ENCODE measurements around the gene HAUS3.
A peak's percentile ranks its signal among the peaks of the same experiment; 100 is the strongest.
"Not testable (repeated sequence)": the region's sequence is repeated elsewhere in the genome, so short reads cannot be mapped to it uniquely, and the experiment has no call there.

HAUS3 gene

GRCh38 chr4:2245787-2246275 lies 3.9 kb upstream of the HAUS3 start:
- no peaks in the 10 kb centered on the region for H3K9me3 ChIP-seq (ENCODE audit: control insufficient read depth in 5 of 5, low read length in 5 of 5)
- no peaks in the 10 kb centered on the region for H3K27me3 ChIP-seq (ENCODE audit: control insufficient read depth in 5 of 5, insufficient read depth in 4 of 5, low read length in 5 of 5)
- H3K4me1 ChIP-seq (ENCODE audit: control insufficient read depth in 5 of 5, insufficient read depth in 5 of 5, low read length in 5 of 5), result peaks cover 6 to 43% (median 31%) of the 10 kb centered on the region in 5 donors
- peaks cover 0 to 42% (median 31%) of the 10 kb centered on the region in 5 donors for H3K36me3 ChIP-seq (ENCODE audit: control insufficient read depth in 5 of 5, insufficient read depth in 5 of 5, low read length in 5 of 5)
- no peak overlapping the region for H3K4me3 ChIP-seq (ENCODE audit: low read depth in 1 of 5, low read length in 5 of 5)
- H3K27ac ChIP-seq (ENCODE audit: low read depth, low read length), result no peak overlapping the region
- peak overlapping the region in 1 of 5 donors; percentile 17 for H3K9ac ChIP-seq (ENCODE audit: low read length in 5 of 5)

- H3K27me3 ChIP-seq (ENCODE audit: control insufficient read depth in 5 of 5, insufficient read depth in 4 of 5, low read length in 5 of 5), result no peaks in the 10 kb centered on the region
- H3K36me3 ChIP-seq (ENCODE audit: control insufficient read depth in 5 of 5, insufficient read depth in 5 of 5, low read length in 5 of 5), result peaks cover 0 to 36% (median 25%) of the 10 kb centered on the region in 5 donors
- H3K9ac ChIP-seq (ENCODE audit: low read length in 5 of 5), result peak overlapping the region in 2 of 5 donors; percentile 2 to 17
- peak overlapping the region; percentile 24 for H3K27ac ChIP-seq (ENCODE audit: low read depth, low read length)
- peaks cover 10 to 49% (median 37%) of the 10 kb centered on the region in 5 donors for H3K4me1 ChIP-seq (ENCODE audit: control insufficient read depth in 5 of 5, insufficient read depth in 5 of 5, low read length in 5 of 5)
- no peak overlapping the region for H3K4me3 ChIP-seq (ENCODE audit: low read depth in 1 of 5, low read length in 5 of 5)
- H3K9me3 ChIP-seq (ENCODE audit: control insufficient read depth in 5 of 5, low read length in 5 of 5), result no peaks in the 10 kb centered on the region
Observed at GRCh38 chr4:2245057-2245786, 3.3 kb upstream of the HAUS3 start.

DNA sequence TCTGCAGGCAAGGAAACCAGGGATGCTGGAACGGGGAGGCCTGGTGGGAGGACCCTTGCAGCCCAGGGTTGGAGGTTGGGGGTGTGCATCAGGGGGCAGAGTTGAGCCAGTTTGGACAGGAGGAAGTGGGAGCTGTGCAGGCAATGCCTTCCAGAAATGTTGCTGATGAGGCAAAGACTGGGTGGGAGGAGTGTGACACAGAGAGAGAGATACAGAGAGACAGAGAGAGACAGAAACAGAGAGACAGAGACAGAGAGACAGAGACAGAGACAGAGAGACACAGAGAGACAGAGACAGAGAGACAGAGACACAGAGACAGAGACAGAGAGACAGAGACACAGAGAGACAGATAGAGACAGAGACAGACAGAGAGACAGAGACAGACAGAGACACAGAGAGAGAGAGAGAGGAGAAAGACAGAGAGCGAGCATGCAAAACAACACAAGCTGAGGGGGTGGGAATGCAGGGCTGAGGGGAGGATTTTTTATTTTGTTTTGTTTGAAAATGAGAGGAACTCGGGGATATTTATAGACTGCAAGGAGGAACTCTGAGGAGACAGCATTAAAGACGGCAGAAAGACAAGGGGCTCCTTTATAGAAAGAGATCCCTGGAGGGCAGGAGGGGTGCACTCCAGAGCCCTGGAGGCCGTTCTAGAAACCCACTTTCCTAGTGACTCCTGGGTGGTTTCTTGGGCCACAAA lies 1.9 kb upstream of the HAUS3 start:
- H3K36me3 ChIP-seq (ENCODE audit: control insufficient read depth in 5 of 5, insufficient read depth in 5 of 5, low read length in 5 of 5), result peaks cover 0 to 22% (median 13%) of the 10 kb centered on the region in 5 donors
- peak overlapping the region; percentile 40 for H3K27ac ChIP-seq (ENCODE audit: low read depth, low read length)
- no peaks in the 10 kb centered on the region for H3K9me3 ChIP-seq (ENCODE audit: control insufficient read depth in 5 of 5, low read length in 5 of 5)
- peaks cover 12 to 61% (median 51%) of the 10 kb centered on the region in 5 donors for H3K4me1 ChIP-seq (ENCODE audit: control insufficient read depth in 5 of 5, insufficient read depth in 5 of 5, low read length in 5 of 5)
- H3K27me3 ChIP-seq (ENCODE audit: control insufficient read depth in 5 of 5, insufficient read depth in 4 of 5, low read length in 5 of 5), result no peaks in the 10 kb centered on the region
- H3K4me3 ChIP-seq (ENCODE audit: low read depth in 1 of 5, low read length in 5 of 5), result peak overlapping the region in 1 of 5 donors; percentile 9
- H3K9ac ChIP-seq (ENCODE audit: low read length in 5 of 5), result no peak overlapping the region

GRCh38 chr4:2241003-2241402 lies 918 bp downstream of the HAUS3 start:
- no peaks in the 10 kb centered on the region for H3K9me3 ChIP-seq (ENCODE audit: control insufficient read depth in 5 of 5, low read length in 5 of 5)
- peak overlapping the region; percentile 75 to 95 (median 91) for H3K9ac ChIP-seq (ENCODE audit: low read length in 5 of 5)
- H3K27me3 ChIP-seq (ENCODE audit: control insufficient read depth in 5 of 5, insufficient read depth in 4 of 5, low read length in 5 of 5), result no peaks in the 10 kb centered on the region
- H3K36me3 ChIP-seq (ENCODE audit: control insufficient read depth in 5 of 5, insufficient read depth in 5 of 5, low read length in 5 of 5), result peaks cover 2 to 11% (median 5%) of the 10 kb centered on the region in 5 donors
- H3K4me3 ChIP-seq (ENCODE audit: low read depth in 1 of 5, low read length in 5 of 5), result peak overlapping the region; percentile 78 to 91 (median 82)
- peaks cover 12 to 67% (median 53%) of the 10 kb centered on the region in 5 donors for H3K4me1 ChIP-seq (ENCODE audit: control insufficient read depth in 5 of 5, insufficient read depth in 5 of 5, low read length in 5 of 5)
- H3K27ac ChIP-seq (ENCODE audit: low read depth, low read length), result peak overlapping the region; percentile 46

DNA sequence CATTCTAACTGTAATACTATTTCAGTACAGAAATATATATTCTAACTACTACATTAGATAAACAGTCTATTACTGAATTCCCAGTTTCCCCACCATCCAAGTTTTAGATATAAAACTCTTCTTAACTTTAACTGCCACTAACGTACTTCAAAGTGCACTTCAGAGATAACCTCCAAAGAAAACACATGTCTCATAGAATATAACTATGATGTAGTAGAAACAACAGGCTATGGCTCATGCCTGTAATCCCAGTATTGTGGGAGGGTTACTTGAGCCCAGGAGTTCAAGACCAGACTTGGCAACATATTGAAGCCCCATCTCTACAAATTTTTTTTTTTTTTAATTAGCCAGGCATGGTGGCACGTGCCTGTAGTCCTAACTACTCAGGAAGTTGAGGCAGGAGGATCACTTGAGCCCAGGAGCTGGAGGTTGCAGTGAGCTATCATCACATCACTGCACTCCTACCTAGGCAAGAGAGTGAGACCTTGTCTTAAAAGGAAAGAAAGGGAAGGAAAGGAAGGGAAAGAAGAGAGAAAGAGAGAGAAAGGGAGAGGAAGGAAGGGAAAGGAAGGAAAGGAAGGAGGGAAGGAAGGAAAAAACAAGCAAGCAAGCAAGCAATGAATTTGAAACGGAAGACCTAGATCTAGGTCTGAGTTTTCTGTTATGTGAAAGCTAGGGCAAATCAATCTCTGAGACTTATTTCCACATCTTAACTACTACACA lies 4.8 kb downstream of the HAUS3 start:
- Histone ChIP-seq H3K9me3 (ENCODE audit: control insufficient read depth in 5 of 5, low read length in 5 of 5) (no peaks in the 10 kb centered on the region), H3K9ac (ENCODE audit: low read length in 5 of 5) (peak overlapping the region in 2 of 5 donors; percentile 32 to 40), H3K36me3 (ENCODE audit: control insufficient read depth in 5 of 5, insufficient read depth in 5 of 5, low read length in 5 of 5) (peaks cover 17 to 21% (median 18%) of the 10 kb centered on the region in 5 donors), H3K4me1 (ENCODE audit: control insufficient read depth in 5 of 5, insufficient read depth in 5 of 5, low read length in 5 of 5) (peaks cover 10 to 37% (median 36%) of the 10 kb centered on the region in 5 donors), H3K4me3 (ENCODE audit: low read depth in 1 of 5, low read length in 5 of 5) (no peak overlapping the region), H3K27ac (ENCODE audit: low read depth, low read length) (no peak overlapping the region), H3K27me3 (ENCODE audit: control insufficient read depth in 5 of 5, insufficient read depth in 4 of 5, low read length in 5 of 5) (no peaks in the 10 kb centered on the region)

- H3K36me3 ChIP-seq (ENCODE audit: control insufficient read depth in 5 of 5, insufficient read depth in 5 of 5, low read length in 5 of 5), result peaks cover 15 to 28% (median 21%) of the 10 kb centered on the region in 5 donors
- no peak overlapping the region for H3K27ac ChIP-seq (ENCODE audit: low read depth, low read length)
- H3K4me1 ChIP-seq (ENCODE audit: control insufficient read depth in 5 of 5, insufficient read depth in 5 of 5, low read length in 5 of 5), result peaks cover 0 to 5% (median 0%) of the 10 kb centered on the region in 5 donors
- H3K9ac ChIP-seq (ENCODE audit: low read length in 5 of 5), result no peak overlapping the region
- no peak overlapping the region for H3K4me3 ChIP-seq (ENCODE audit: low read depth in 1 of 5, low read length in 5 of 5)
- H3K27me3 ChIP-seq (ENCODE audit: control insufficient read depth in 5 of 5, insufficient read depth in 4 of 5, low read length in 5 of 5), result no peaks in the 10 kb centered on the region
- no peaks in the 10 kb centered on the region for H3K9me3 ChIP-seq (ENCODE audit: control insufficient read depth in 5 of 5, low read length in 5 of 5)
Observed at GRCh38 chr4:2231082-2231481, 10.8 kb downstream of the HAUS3 start.

- H3K4me3 ChIP-seq (ENCODE audit: low read depth in 1 of 5, low read length in 5 of 5), result no peak overlapping the region
- peaks cover 4 to 28% (median 14%) of the 10 kb centered on the region in 5 donors for H3K36me3 ChIP-seq (ENCODE audit: control insufficient read depth in 5 of 5, insufficient read depth in 5 of 5, low read length in 5 of 5)
Observed at GRCh38 chr4:2226261-2226660, 15.7 kb downstream of the HAUS3 start.

DNA sequence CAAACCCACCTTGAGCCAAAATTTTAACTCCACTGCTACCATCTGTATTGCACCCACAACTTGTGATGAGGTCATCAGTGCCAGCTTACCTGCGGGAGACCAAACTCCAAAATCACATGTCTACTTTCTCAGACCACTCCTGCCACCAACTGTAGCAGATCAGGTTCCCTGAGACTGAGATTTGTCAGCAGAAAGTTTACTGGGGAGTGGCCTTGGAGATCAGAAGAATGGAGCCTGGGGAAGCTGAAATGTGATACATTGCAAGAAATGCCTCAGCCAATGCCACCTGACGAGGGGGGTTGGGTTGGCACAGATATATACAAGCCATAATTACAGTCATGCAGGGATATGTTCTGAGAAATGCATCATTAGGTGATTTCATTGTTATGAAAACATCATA lies 19.1 kb downstream of the HAUS3 start:
- H3K9ac ChIP-seq (ENCODE audit: low read length in 5 of 5), result no peak overlapping the region
- H3K27me3 ChIP-seq (ENCODE audit: control insufficient read depth in 5 of 5, insufficient read depth in 4 of 5, low read length in 5 of 5), result no peaks in the 10 kb centered on the region
- no peaks in the 10 kb centered on the region for H3K9me3 ChIP-seq (ENCODE audit: control insufficient read depth in 5 of 5, low read length in 5 of 5)
- no peak overlapping the region for H3K4me3 ChIP-seq (ENCODE audit: low read depth in 1 of 5, low read length in 5 of 5)
- H3K27ac ChIP-seq (ENCODE audit: low read depth, low read length), result no peak overlapping the region
- H3K4me1 ChIP-seq (ENCODE audit: control insufficient read depth in 5 of 5, insufficient read depth in 5 of 5, low read length in 5 of 5), result peaks cover 0 to 9% (median 4%) of the 10 kb centered on the region in 5 donors
- peaks cover 0 to 23% (median 12%) of the 10 kb centered on the region in 5 donors for H3K36me3 ChIP-seq (ENCODE audit: control insufficient read depth in 5 of 5, insufficient read depth in 5 of 5, low read length in 5 of 5)

More at GRCh38 chr4:2226261-2226660, 15.7 kb downstream of the HAUS3 start:
- no peaks in the 10 kb centered on the region for H3K4me1 ChIP-seq (ENCODE audit: control insufficient read depth in 5 of 5, insufficient read depth in 5 of 5, low read length in 5 of 5)
- no peak overlapping the region for H3K9ac ChIP-seq (ENCODE audit: low read length in 5 of 5)
- no peaks in the 10 kb centered on the region for H3K9me3 ChIP-seq (ENCODE audit: control insufficient read depth in 5 of 5, low read length in 5 of 5)
- no peaks in the 10 kb centered on the region for H3K27me3 ChIP-seq (ENCODE audit: control insufficient read depth in 5 of 5, insufficient read depth in 4 of 5, low read length in 5 of 5)
- H3K27ac ChIP-seq (ENCODE audit: low read depth, low read length), result no peak overlapping the region

- not testable (repeated sequence) for H3K4me1 ChIP-seq (ENCODE audit: control insufficient read depth in 5 of 5, insufficient read depth in 5 of 5, low read length in 5 of 5); H3K4me3 ChIP-seq (ENCODE audit: low read depth in 1 of 5, low read length in 5 of 5); H3K27ac ChIP-seq (ENCODE audit: low read depth, low read length); H3K9me3 ChIP-seq (ENCODE audit: control insufficient read depth in 5 of 5, low read length in 5 of 5); H3K27me3 ChIP-seq (ENCODE audit: control insufficient read depth in 5 of 5, insufficient read depth in 4 of 5, low read length in 5 of 5); H3K9ac ChIP-seq (ENCODE audit: low read length in 5 of 5)
- peaks cover 0 to 18% (median 7%) of the 10 kb centered on the region in 5 donors for H3K36me3 ChIP-seq (ENCODE audit: control insufficient read depth in 5 of 5, insufficient read depth in 5 of 5, low read length in 5 of 5)
Observed at GRCh38 chr4:2221378-2221777, 20.5 kb downstream of the HAUS3 start.

Data from subcutaneous abdominal adipose tissue (tissue), 5 donors.